H1 (cell line): ENCODE measurements around the gene GRAMD2A. TPM values are rescaled to one million over a fixed set of nuclear protein-coding genes. Genes with fewer than 3 reads are reported as not detected.

Source experiments
- CTCF ChIA-PET: fragments of 300-600 bp; sonication (Branson Sonifier 250); formaldehyde crosslinking; loops from one replicate; lab custom pipeline; 2021; ENCODE audit not compliant: partially characterized antibody; lab: Charles Lee
- POLR2A ChIA-PET: fragments of 300-600 bp; sonication (Branson Sonifier 250); formaldehyde crosslinking; loops from one replicate; lab custom pipeline; 2021; ENCODE audit warnings: inconsistent platforms; ENCODE audit not compliant: partially characterized antibody; lab: Charles Lee
- DNase-seq, 2 experiments: peaks; one replicate each; pipeline versions ENCODE4 v3.0.0 to v3.0.0-alpha.2; 2010 to 2022; ENCODE audit warnings: low spot score in 2 of 2, low read depth in 1 of 2, mixed read lengths in 1 of 2
- FAIRE-seq: peaks from 2 replicates; lab custom pipeline; 2011; peaks lifted over from hg19 to GRCh38; lab: Jason Lieb, UNC
- H2AFZ ChIP-seq: 2 replicates; pipeline ENCODE4 v1.8.1; 2012; ENCODE audit warnings: low read length, inconsistent platforms
- H2AK5ac ChIP-seq: 2 replicates; pipeline ENCODE4 v1.6.1; 2013; ENCODE audit warnings: low read depth, low read length
- H2BK120ac ChIP-seq: replicated peaks from 2 replicates; pipeline ENCODE3; 2013; ENCODE audit warnings: low read depth, low read length, inconsistent platforms
- H2BK12ac ChIP-seq: 2 replicates; pipeline ENCODE4 v1.6.1; 2013; ENCODE audit warnings: low read depth, low read length
- H2BK15ac ChIP-seq: 2 replicates; pipeline ENCODE4 v1.6.1; 2013; ENCODE audit warnings: low read length
- H2BK20ac ChIP-seq: 2 replicates; pipeline ENCODE4 v1.6.1; 2013; ENCODE audit warnings: low read length
- H2BK5ac ChIP-seq: 2 replicates; pipeline ENCODE4 v1.6.1; 2013; ENCODE audit warnings: low read depth, low read length
- H3K14ac ChIP-seq: 2 replicates; pipeline ENCODE4 v1.6.1; 2013; ENCODE audit warnings: inconsistent platforms; ENCODE audit not compliant: insufficient read length
- H3K18ac ChIP-seq: 2 replicates; pipeline ENCODE4 v1.6.1; 2013; ENCODE audit warnings: low read length; ENCODE audit errors: extremely low read depth
- H3K23ac ChIP-seq: 2 replicates; pipeline ENCODE4 v1.6.1; 2013; ENCODE audit warnings: inconsistent platforms; ENCODE audit not compliant: insufficient read length
- H3K23me2 ChIP-seq: 2 replicates; pipeline ENCODE4 v1.6.1; 2013; ENCODE audit warnings: low read depth, low read length
- H3K27ac ChIP-seq: 2 replicates; pipeline ENCODE4 v1.6.1; 2011; ENCODE audit warnings: low read depth, low read length, inconsistent platforms
- H3K27me3 ChIP-seq, 4 experiments: replicated peaks in 1 of 4; 1 replicate in 1 of 4; 2 replicates in 3 of 4; pipeline versions ENCODE4 v1.6.1 to v1.8.1; 2011 to 2013; ENCODE audit warnings: low read length in 3 of 4, mild to moderate bottlenecking in 3 of 4, inconsistent platforms in 2 of 4, mixed read lengths in 2 of 4, moderate library complexity in 1 of 4; ENCODE audit not compliant: control insufficient read depth in 3 of 4, insufficient read depth in 3 of 4; ENCODE audit errors: extremely low read depth in 1 of 4
- H3K36me3 ChIP-seq, 4 experiments: 2 replicates each; pipeline versions ENCODE4 v1.6.1 to v1.8.1; 2011 to 2013; ENCODE audit warnings: mild to moderate bottlenecking in 4 of 4, low read length in 3 of 4, moderate library complexity in 2 of 4, control low read depth in 1 of 4, inconsistent platforms in 1 of 4; ENCODE audit not compliant: insufficient read depth in 4 of 4, control insufficient read depth in 2 of 4
- H3K4ac ChIP-seq: replicated peaks from 2 replicates; pipeline ENCODE3; 2013; ENCODE audit warnings: low read length, low read depth, mixed read lengths, inconsistent platforms; ENCODE audit not compliant: insufficient read length
- H3K4me1 ChIP-seq, 4 experiments: replicated peaks in 1 of 4; 1 replicate in 1 of 4; 2 replicates in 3 of 4; pipeline versions ENCODE4 v1.6.1 to v1.8.1; 2011 to 2013; ENCODE audit warnings: low read length in 3 of 4, inconsistent platforms in 2 of 4, mixed read lengths in 1 of 4; ENCODE audit not compliant: insufficient read depth in 4 of 4, control insufficient read depth in 3 of 4
- H3K4me2 ChIP-seq, 2 experiments: 2 replicates each; pipeline versions ENCODE4 v1.6.1 to v1.8.1; 2011 to 2013; ENCODE audit warnings: low read depth in 2 of 2, low read length in 2 of 2, control low read depth in 1 of 2, inconsistent platforms in 1 of 2, mild to moderate bottlenecking in 1 of 2; ENCODE audit not compliant: insufficient read depth in 1 of 2
- H3K4me3 ChIP-seq, 4 experiments: fragments of 200-600, 300-600 bp in 1 of 4; sonication (generic), shearing (Covaris generic), sonication (Bioruptor Twin) in 1 of 4; 2 replicates each; pipeline versions ENCODE4 v1.5.1 to v1.8.1; 2011 to 2016; ENCODE audit warnings: low read length in 4 of 4, low read depth in 3 of 4, control low read depth in 2 of 4, inconsistent platforms in 2 of 4, mild to moderate bottlenecking in 2 of 4, mixed read lengths in 1 of 4, moderate library complexity in 1 of 4; ENCODE audit not compliant: insufficient read depth in 2 of 4; ENCODE audit errors: extremely low read depth in 1 of 4
- H3K56ac ChIP-seq: replicated peaks from 2 replicates; pipeline ENCODE3; 2013; ENCODE audit warnings: low read depth, mild to moderate bottlenecking, mixed read lengths, low read length, inconsistent platforms; ENCODE audit not compliant: insufficient read length
- H3K79me1 ChIP-seq: 2 replicates; pipeline ENCODE4 v1.6.1; 2013; ENCODE audit warnings: low read depth, low read length, control low read depth
- H3K79me2 ChIP-seq, 2 experiments: 2 replicates each; pipeline versions ENCODE4 v1.6.1 to v1.8.1; 2012 to 2013; ENCODE audit warnings: low read length in 2 of 2, mild to moderate bottlenecking in 2 of 2, inconsistent platforms in 1 of 2; ENCODE audit not compliant: insufficient read depth in 2 of 2, control insufficient read depth in 1 of 2
- H3K9ac ChIP-seq, 4 experiments: replicated peaks in 1 of 4; 1 replicate in 1 of 4; 2 replicates in 3 of 4; pipeline versions ENCODE4 v1.6.1 to v1.8.1; 2011 to 2013; ENCODE audit warnings: low read depth in 3 of 4, low read length in 3 of 4, control low read depth in 2 of 4, mild to moderate bottlenecking in 2 of 4, moderate library complexity in 2 of 4, inconsistent platforms in 1 of 4; ENCODE audit errors: extremely low read depth in 1 of 4
- H3K9me3 ChIP-seq, 2 experiments: 2 replicates each; pipeline versions ENCODE4 v1.6.1 to v1.8.1; 2012 to 2013; ENCODE audit warnings: mild to moderate bottlenecking in 2 of 2, moderate library complexity in 2 of 2, control low read depth in 1 of 2, inconsistent platforms in 1 of 2, low read depth in 1 of 2, low read length in 1 of 2, mixed read lengths in 1 of 2; ENCODE audit not compliant: insufficient read depth in 2 of 2
- H4K20me1 ChIP-seq, 2 experiments: replicated peaks in 1 of 2; 2 replicates each; pipeline versions ENCODE3 to v1.8.1; 2011 to 2013; ENCODE audit warnings: inconsistent platforms in 2 of 2, low read length in 2 of 2, mild to moderate bottlenecking in 1 of 2; ENCODE audit not compliant: insufficient read depth in 2 of 2, control insufficient read depth in 1 of 2
- H4K5ac ChIP-seq: 2 replicates; pipeline ENCODE4 v1.6.1; 2013; ENCODE audit warnings: low read length, low read depth, mixed read lengths, inconsistent platforms; ENCODE audit not compliant: insufficient read length
- H4K8ac ChIP-seq: 2 replicates; pipeline ENCODE4 v1.8.0; 2013; ENCODE audit warnings: mild to moderate bottlenecking, moderate library complexity, low read length, inconsistent platforms; ENCODE audit not compliant: insufficient read depth; ENCODE audit errors: extremely low read depth
- H4K91ac ChIP-seq: replicated peaks from 2 replicates; pipeline ENCODE3; 2013; ENCODE audit warnings: low read length, mixed read lengths, inconsistent platforms; ENCODE audit not compliant: insufficient read length
- EGR1 ChIP-seq: IDR thresholded peaks from 2 replicates; pipeline ENCODE4 v1.6.1; 2011; ENCODE audit warnings: low read depth, low read length, borderline replicate concordance
- KDM5A ChIP-seq: fragments of 200-600 bp; IDR thresholded peaks from 2 replicates; pipeline ENCODE4 v1.7.1; 2012; ENCODE audit warnings: mild to moderate bottlenecking, low read length, inconsistent platforms, mixed read lengths
- MAX ChIP-seq: IDR thresholded peaks from 2 replicates; pipeline ENCODE4 v1.6.1; 2012; ENCODE audit warnings: inconsistent platforms
- SAP30 ChIP-seq: fragments of 300-600 bp; sonication (generic); IDR thresholded peaks from 2 replicates; pipeline ENCODE4 v1.7.1; 2012; ENCODE audit warnings: low read length, moderate library complexity, mild to moderate bottlenecking, inconsistent platforms; ENCODE audit not compliant: insufficient read depth, insufficient replicate concordance
- SIN3A ChIP-seq, 2 experiments: IDR thresholded peaks in 1 of 2; conservative IDR thresholded peaks in 1 of 2; 2 replicates each; pipeline ENCODE4 v1.6.1; 2011 to 2012; ENCODE audit warnings: low read length in 2 of 2, improper control_type of control experiment in 1 of 2, low read depth in 1 of 2, mild to moderate bottlenecking in 1 of 2
- SP2 ChIP-seq: IDR thresholded peaks from 2 replicates; pipeline ENCODE4 v1.6.1; 2012; ENCODE audit warnings: mild to moderate bottlenecking, low read length, inconsistent platforms
- WGBS, 2 experiments: shearing (Covaris generic) in 1 of 2; methylation state at CpG; one replicate each; pipeline versions ENCODE4 v1.1.6 to v1.1.7; 2013 to 2015; ENCODE audit warnings: low lambda C conversion rate in 2 of 2, mixed read lengths in 2 of 2, inconsistent platforms in 1 of 2, low coverage in 1 of 2, missing lambda C conversion rate in 1 of 2; ENCODE audit not compliant: insufficient replicate concordance in 2 of 2, insufficient coverage in 1 of 2, insufficient read length in 1 of 2; ENCODE audit errors: extremely low coverage in 1 of 2, missing lambda C conversion rate in 1 of 2; 5-methylcytosine and 5-hydroxymethylcytosine counted together
- polyA plus RNA-seq, 7 experiments: library from polyadenylated mRNA; depleted of rRNA in 3 of 7; stranded (reverse) in 5 of 7; unstranded in 2 of 7; fragments of >200 nt in 5 of 7; fragments of 200-250 nt in 2 of 7; gene quantifications; 1 replicate in 5 of 7; 2 replicates in 1 of 7; 4 replicates in 1 of 7; pipeline versions ENCODE4 v1.2.1 to v1.2.3, GENCODE V29; 2011 to 2013; ENCODE audit warnings: missing spikeins in 2 of 7, mixed read lengths in 2 of 7
- total RNA-seq: library from RNA; stranded (reverse); fragmentation: NEBNext Ultra II Directional; extraction: Animal tissue kit (Norgen Biotek cat#: 25700); gene quantifications from 2 replicates; pipeline ENCODE4 v1.2.1, GENCODE V29; 2021

The GRAMD2A gene
- total and polyA plus RNA-seq, 2 of the 8 experiments (the other 6 are each of a cell fraction or from before 2014, with no cell fraction given), result 0.57 to 1.5 TPM

GRCh38 chr15:72135719-72136118 lies 61.9 kb downstream of the GRAMD2A start:
- no peak overlapping the region for H3K4me2 ChIP-seq
- H3K14ac ChIP-seq, result no peak overlapping the region
- no peak for TF ChIP-seq SP2
- TF ChIP-seq EGR1, result no peak
- TF ChIP-seq MAX, result no peak
- TF ChIP-seq KDM5A, result no peak
- no peak for TF ChIP-seq SAP30
- TF ChIP-seq SIN3A (conservative IDR thresholded peaks at IDR 0.05 in 1 of 2, IDR thresholded peaks at IDR 0.05 in 1 of 2; ENCODE audit: low read depth in 1 of 2, low read length in 2 of 2), result no peak
- no peaks in the 10 kb centered on the region for H3K9me3 ChIP-seq
- no peak overlapping the region for H2AK5ac ChIP-seq
- no peak overlapping the region for H3K18ac ChIP-seq
- no peaks in the 10 kb centered on the region for H4K20me1 ChIP-seq
- no peaks in the 10 kb centered on the region for H3K79me1 ChIP-seq
- H3K4me1 ChIP-seq, result no peaks in the 10 kb centered on the region
- no peak overlapping the region for H4K5ac ChIP-seq
- H3K9ac ChIP-seq, result no peak overlapping the region
- no peak overlapping the region for H2BK120ac ChIP-seq
- no peak overlapping the region for H4K8ac ChIP-seq
- no peak overlapping the region for H3K23ac ChIP-seq
- no peak for DNase-seq
- H3K36me3 ChIP-seq, result no peaks in the 10 kb centered on the region
- H4K91ac ChIP-seq, result no peak overlapping the region
- H2BK5ac ChIP-seq, result no peak overlapping the region
- H3K79me2 ChIP-seq, result no peaks in the 10 kb centered on the region
- H3K4ac ChIP-seq, result no peak overlapping the region
- no peaks in the 10 kb centered on the region for H3K27me3 ChIP-seq
- WGBS, 2 experiments, result 100% methylated on average over 2 of the region's 2 CpGs; no CpG with 5 or more reads in 1 of the 2 experiments
- no peak for FAIRE-seq
- H2BK15ac ChIP-seq, result no peak overlapping the region
- no peak overlapping the region for H2AFZ ChIP-seq
- no peak overlapping the region for H3K27ac ChIP-seq
- no peak overlapping the region for H3K4me3 ChIP-seq
- no peaks in the 10 kb centered on the region for H3K23me2 ChIP-seq
- H3K56ac ChIP-seq, result no peak overlapping the region
- no peak overlapping the region for H2BK12ac ChIP-seq
- CTCF ChIA-PET, result no interaction called here
- POLR2A ChIA-PET, result no interaction called here
- H2BK20ac ChIP-seq, result no peak overlapping the region
